GM21367 (cell line): Measurements from ENCODE around the gene PARVA.

Experiments used
- ATAC-seq: cut with Tn5 transposase; IDR thresholded peaks from one replicate; pipeline ENCODE4 v1.9.1; 2021; ENCODE audit not compliant: unreplicated experiment

Gene PARVA

GRCh38 chr11:12430351-12430750, 53.0 kb downstream of the PARVA start:
- no peak for ATAC-seq

GRCh38 chr11:12430954-12431595, 53.7 kb downstream of the PARVA start:
- ATAC-seq = no peak

GRCh38 chr11:12432507-12432906, 55.1 kb downstream of the PARVA start:
- ATAC-seq = no peak

GRCh38 chr11:12433121-12433520, 55.8 kb downstream of the PARVA start:
- no peak for ATAC-seq

GRCh38 chr11:12433571-12434324, 56.4 kb downstream of the PARVA start:
- no peak for ATAC-seq

GRCh38 chr11:12434325-12434654, 56.9 kb downstream of the PARVA start:
- ATAC-seq = no peak

GRCh38 chr11:12435264-12435663, 57.9 kb downstream of the PARVA start:
- no peak for ATAC-seq

GRCh38 chr11:12436266-12436665, 58.9 kb downstream of the PARVA start:
- no peak for ATAC-seq

GRCh38 chr11:12438291-12438690, 60.9 kb downstream of the PARVA start:
- no peak for ATAC-seq

- ATAC-seq = no peak
Measured at GRCh38 chr11:12439615-12440014, 62.2 kb downstream of the PARVA start.

GRCh38 chr11:12440565-12440964, 63.2 kb downstream of the PARVA start:
- ATAC-seq = no peak

GRCh38 chr11:12441231-12441861, 64.0 kb downstream of the PARVA start:
- ATAC-seq = no peak

- no peak for ATAC-seq
Measured at GRCh38 chr11:12444601-12445000, 67.2 kb downstream of the PARVA start.

- no peak for ATAC-seq
Measured at GRCh38 chr11:12445001-12445400, 67.6 kb downstream of the PARVA start.

- no peak for ATAC-seq
Measured at GRCh38 chr11:12446863-12447262, 69.5 kb downstream of the PARVA start.

GRCh38 chr11:12448131-12448939, 71.0 kb downstream of the PARVA start:
- ATAC-seq = no peak

GRCh38 chr11:12449961-12450715, 72.8 kb downstream of the PARVA start:
- no peak for ATAC-seq

GRCh38 chr11:12451179-12451814, 73.9 kb downstream of the PARVA start:
- no peak for ATAC-seq

- no peak for ATAC-seq
Measured at GRCh38 chr11:12453243-12453642, 75.9 kb downstream of the PARVA start.

- no peak for ATAC-seq
Measured at GRCh38 chr11:12454782-12455181, 77.4 kb downstream of the PARVA start.
